ENCODE data around the gene WHAMM. TPM values are rescaled to one million over a fixed set of nuclear protein-coding genes. Genes with fewer than 3 reads are reported as not detected.
"Not testable (repeated sequence)": the region's sequence is repeated elsewhere in the genome, so short reads cannot be mapped to it uniquely, and the experiment has no call there.

WHAMM gene
- total and polyA plus RNA-seq, 3 experiments from 2014 or later, result 6.6 to 9.7 (median 9.3) TPM

GRCh38 chr15:82865981-82866380 lies 56.6 kb downstream of the WHAMM start:
- H3K27ac Mint-ChIP-seq; H3K9me3 Mint-ChIP-seq; POLR2A ChIA-PET; H3K4me3 ChIP-seq (ENCODE audit: low read length); H3K27ac ChIP-seq (ENCODE audit: low read depth, low read length); CTCF ChIA-PET; H3K27me3 ChIP-seq (ENCODE audit: insufficient read depth, low read length, poor library complexity, severe bottlenecking); DNase-seq; H3K36me3 Mint-ChIP-seq; H3K27me3 Mint-ChIP-seq; H3K4me3 Mint-ChIP-seq; H3K4me1 Mint-ChIP-seq; H3K9me3 ChIP-seq (ENCODE audit: low read length); H3K36me3 ChIP-seq (ENCODE audit: insufficient read depth, low read length); H3K4me1 ChIP-seq (ENCODE audit: insufficient read depth, low read length): not testable (repeated sequence)

GRCh38 chr15:82870727-82871320 lies 61.4 kb downstream of the WHAMM start:
- no peaks in the 10 kb centered on the region for H3K36me3 ChIP-seq (ENCODE audit: insufficient read depth, low read length)
- peaks cover 3 to 7% of the 10 kb centered on the region in 2 donors for H3K27me3 Mint-ChIP-seq
- H3K27ac Mint-ChIP-seq, result no peak overlapping the region
- CTCF ChIA-PET, result no interaction called here
- POLR2A ChIA-PET, result no interaction called here
- H3K9me3 Mint-ChIP-seq, result no peaks in the 10 kb centered on the region
- H3K27ac ChIP-seq (ENCODE audit: low read depth, low read length), result no peak overlapping the region
- H3K4me3 Mint-ChIP-seq, result no peak overlapping the region
- H3K27me3 ChIP-seq (ENCODE audit: insufficient read depth, low read length, poor library complexity, severe bottlenecking), result no peaks in the 10 kb centered on the region
- no peaks in the 10 kb centered on the region for H3K4me1 Mint-ChIP-seq
- H3K36me3 Mint-ChIP-seq, result peaks cover 0 to 5% (median 0%) of the 10 kb centered on the region in 3 donors
- H3K4me3 ChIP-seq (ENCODE audit: low read length), result no peak overlapping the region
- H3K9me3 ChIP-seq (ENCODE audit: low read length), result no peaks in the 10 kb centered on the region
- no peaks in the 10 kb centered on the region for H3K4me1 ChIP-seq (ENCODE audit: insufficient read depth, low read length)
- DNase-seq, result no peak

GRCh38 chr15:82871358-82871757 lies 61.9 kb downstream of the WHAMM start:
- no peaks in the 10 kb centered on the region for H3K36me3 ChIP-seq (ENCODE audit: insufficient read depth, low read length)
- POLR2A ChIA-PET, result no interaction called here
- Mint-ChIP-seq H3K27ac (no peak overlapping the region), H3K4me3 (no peak overlapping the region), H3K27me3 (peaks cover 3 to 7% of the 10 kb centered on the region in 2 donors), H3K9me3 (no peaks in the 10 kb centered on the region), H3K36me3 (peaks cover 0 to 7% (median 0%) of the 10 kb centered on the region in 3 donors), H3K4me1 (no peaks in the 10 kb centered on the region)
- no peaks in the 10 kb centered on the region for H3K4me1 ChIP-seq (ENCODE audit: insufficient read depth, low read length)
- H3K27ac ChIP-seq (ENCODE audit: low read depth, low read length), result no peak overlapping the region
- H3K4me3 ChIP-seq (ENCODE audit: low read length), result no peak overlapping the region
- DNase-seq, result no peak
- CTCF ChIA-PET, result no interaction called here
- H3K9me3 ChIP-seq (ENCODE audit: low read length), result no peaks in the 10 kb centered on the region
- H3K27me3 ChIP-seq (ENCODE audit: insufficient read depth, low read length, poor library complexity, severe bottlenecking), result no peaks in the 10 kb centered on the region

GRCh38 chr15:82871832-82872484 lies 62.5 kb downstream of the WHAMM start:
- CTCF ChIA-PET, result no interaction called here

GRCh38 chr15:82873000-82873680 lies 63.7 kb downstream of the WHAMM start:
- peaks cover 3 to 11% of the 10 kb centered on the region in 2 donors for H3K27me3 Mint-ChIP-seq
- no peak for DNase-seq
- H3K27ac Mint-ChIP-seq, result peak overlapping the region in 1 of 8 donors; percentile 30
- no peaks in the 10 kb centered on the region for H3K4me1 ChIP-seq (ENCODE audit: insufficient read depth, low read length)
- H3K4me3 ChIP-seq (ENCODE audit: low read length), result no peak overlapping the region
- no peak overlapping the region for H3K27ac ChIP-seq (ENCODE audit: low read depth, low read length)
- ChIA-PET POLR2A (no interaction called here), CTCF (no interaction called here)
- no peaks in the 10 kb centered on the region for H3K36me3 ChIP-seq (ENCODE audit: insufficient read depth, low read length)
- no peaks in the 10 kb centered on the region for H3K27me3 ChIP-seq (ENCODE audit: insufficient read depth, low read length, poor library complexity, severe bottlenecking)
- no peaks in the 10 kb centered on the region for H3K9me3 Mint-ChIP-seq
- no peaks in the 10 kb centered on the region for H3K4me1 Mint-ChIP-seq
- H3K4me3 Mint-ChIP-seq, result no peak overlapping the region
- no peaks in the 10 kb centered on the region for H3K9me3 ChIP-seq (ENCODE audit: low read length)
- peaks cover 0 to 7% (median 0%) of the 10 kb centered on the region in 3 donors for H3K36me3 Mint-ChIP-seq

More at GRCh38 chr15:82871832-82872484, 62.5 kb downstream of the WHAMM start:
- H3K27ac ChIP-seq (ENCODE audit: low read depth, low read length), result no peak overlapping the region
- H3K27me3 ChIP-seq (ENCODE audit: insufficient read depth, low read length, poor library complexity, severe bottlenecking), result no peaks in the 10 kb centered on the region
- no peaks in the 10 kb centered on the region for H3K4me1 Mint-ChIP-seq
- no peak for DNase-seq
- H3K36me3 ChIP-seq (ENCODE audit: insufficient read depth, low read length), result no peaks in the 10 kb centered on the region
- H3K36me3 Mint-ChIP-seq, result peaks cover 0 to 7% (median 0%) of the 10 kb centered on the region in 3 donors
- POLR2A ChIA-PET, result no interaction called here
- H3K4me3 Mint-ChIP-seq, result no peak overlapping the region
- H3K9me3 ChIP-seq (ENCODE audit: low read length), result no peaks in the 10 kb centered on the region
- no peak overlapping the region for H3K27ac Mint-ChIP-seq
- H3K4me1 ChIP-seq (ENCODE audit: insufficient read depth, low read length), result no peaks in the 10 kb centered on the region
- H3K27me3 Mint-ChIP-seq, result peaks cover 3 to 7% of the 10 kb centered on the region in 2 donors
- H3K4me3 ChIP-seq (ENCODE audit: low read length), result no peak overlapping the region
- no peaks in the 10 kb centered on the region for H3K9me3 Mint-ChIP-seq

GRCh38 chr15:82874267-82874666 lies 64.8 kb downstream of the WHAMM start:
- ChIA-PET POLR2A (no interaction called here), CTCF (no interaction called here)
- H3K27ac ChIP-seq (ENCODE audit: low read depth, low read length), result no peak overlapping the region
- Mint-ChIP-seq H3K9me3 (no peaks in the 10 kb centered on the region), H3K27me3 (peaks cover 3 to 11% of the 10 kb centered on the region in 2 donors), H3K4me1 (no peaks in the 10 kb centered on the region), H3K36me3 (peaks cover 0 to 7% (median 0%) of the 10 kb centered on the region in 3 donors), H3K4me3 (no peak overlapping the region), H3K27ac (no peak overlapping the region)
- H3K36me3 ChIP-seq (ENCODE audit: insufficient read depth, low read length), result no peaks in the 10 kb centered on the region
- no peaks in the 10 kb centered on the region for H3K9me3 ChIP-seq (ENCODE audit: low read length)
- no peaks in the 10 kb centered on the region for H3K4me1 ChIP-seq (ENCODE audit: insufficient read depth, low read length)
- H3K27me3 ChIP-seq (ENCODE audit: insufficient read depth, low read length, poor library complexity, severe bottlenecking), result no peaks in the 10 kb centered on the region
- DNase-seq, result no peak
- H3K4me3 ChIP-seq (ENCODE audit: low read length), result no peak overlapping the region

- Mint-ChIP-seq H3K4me3 (no peak overlapping the region), H3K27ac (no peak overlapping the region), H3K9me3 (no peaks in the 10 kb centered on the region), H3K36me3 (peaks cover 0 to 7% (median 0%) of the 10 kb centered on the region in 3 donors), H3K27me3 (peaks cover 3 to 11% of the 10 kb centered on the region in 2 donors), H3K4me1 (no peaks in the 10 kb centered on the region)
- Histone ChIP-seq H3K27ac (ENCODE audit: low read depth, low read length) (no peak overlapping the region), H3K4me3 (ENCODE audit: low read length) (no peak overlapping the region), H3K36me3 (ENCODE audit: insufficient read depth, low read length) (no peaks in the 10 kb centered on the region), H3K9me3 (ENCODE audit: low read length) (no peaks in the 10 kb centered on the region), H3K27me3 (ENCODE audit: insufficient read depth, low read length, poor library complexity, severe bottlenecking) (no peaks in the 10 kb centered on the region), H3K4me1 (ENCODE audit: insufficient read depth, low read length) (no peaks in the 10 kb centered on the region)
- no peak for DNase-seq
- ChIA-PET CTCF (no interaction called here), POLR2A (no interaction called here)
These were observed 65.5 kb downstream of the WHAMM start for GRCh38 chr15:82874961-82875360.

GRCh38 chr15:82875411-82876003 lies 66.1 kb downstream of the WHAMM start:
- no peak overlapping the region for H3K4me3 ChIP-seq (ENCODE audit: low read length)
- no peaks in the 10 kb centered on the region for H3K9me3 ChIP-seq (ENCODE audit: low read length)
- DNase-seq, result no peak
- no peaks in the 10 kb centered on the region for H3K27me3 ChIP-seq (ENCODE audit: insufficient read depth, low read length, poor library complexity, severe bottlenecking)
- Mint-ChIP-seq H3K4me1 (no peaks in the 10 kb centered on the region), H3K36me3 (peaks cover 0 to 7% (median 0%) of the 10 kb centered on the region in 3 donors), H3K27ac (peak overlapping the region in 1 of 8 donors; percentile 52), H3K27me3 (peaks cover 3 to 11% of the 10 kb centered on the region in 2 donors), H3K4me3 (no peak overlapping the region), H3K9me3 (no peaks in the 10 kb centered on the region)
- no peaks in the 10 kb centered on the region for H3K36me3 ChIP-seq (ENCODE audit: insufficient read depth, low read length)
- no peaks in the 10 kb centered on the region for H3K4me1 ChIP-seq (ENCODE audit: insufficient read depth, low read length)
- POLR2A ChIA-PET, result interaction anchor here (0.6 kb wide), 1 partner anchor 37 kb away, joined by 3 read pairs; no protein-coding TSS in a partner anchor
- CTCF ChIA-PET, result no interaction called here
- H3K27ac ChIP-seq (ENCODE audit: low read depth, low read length), result no peak overlapping the region

All from CD8-positive, alpha-beta memory T cell (primary cell).